Stimulated activated CD8-positive, alpha-beta memory T cell treated with anti-CD3 and anti-CD28 coated beads, Interleukin-12 subunit alpha, Interleukin-12 subunit beta, amount 100 ng/mL, for 1 hour (primary cell): ENCODE data around the gene PNKP.
"Not testable (repeated sequence)": the region's sequence is repeated elsewhere in the genome, so short reads cannot be mapped to it uniquely, and the experiment has no call there.

ENCODE experiments used
- DNase-seq: peaks from one replicate; pipeline ENCODE4 v3.0.0-alpha.2; 2020; ENCODE audit warnings: low read depth

Gene PNKP

GRCh38 chr19:49845414-49845813, 22.0 kb downstream of the PNKP start:
- DNase-seq = no peak

- DNase-seq = no peak
Observed at GRCh38 chr19:49844138-49845095, 23.0 kb downstream of the PNKP start.

DNA sequence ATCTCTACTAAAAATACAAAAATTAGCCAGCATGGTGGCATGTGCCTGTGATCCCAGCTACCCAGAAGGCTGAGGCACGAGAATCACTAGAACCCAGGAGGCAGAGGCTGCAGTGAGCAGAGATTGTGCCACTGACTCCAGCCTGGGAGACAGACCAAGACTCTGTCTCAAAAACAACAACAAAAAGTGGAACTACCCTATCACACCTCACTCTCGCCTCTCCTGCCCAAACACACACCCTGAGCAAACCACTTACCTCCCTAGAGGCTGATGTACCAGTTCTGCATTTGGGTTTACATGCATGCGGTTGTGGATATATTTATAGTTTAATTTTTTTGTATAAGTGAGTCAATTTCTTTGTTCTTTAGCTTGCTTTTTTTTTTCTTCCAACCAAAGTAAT, 24.1 kb downstream of the PNKP start:
- DNase-seq = no peak

DNA sequence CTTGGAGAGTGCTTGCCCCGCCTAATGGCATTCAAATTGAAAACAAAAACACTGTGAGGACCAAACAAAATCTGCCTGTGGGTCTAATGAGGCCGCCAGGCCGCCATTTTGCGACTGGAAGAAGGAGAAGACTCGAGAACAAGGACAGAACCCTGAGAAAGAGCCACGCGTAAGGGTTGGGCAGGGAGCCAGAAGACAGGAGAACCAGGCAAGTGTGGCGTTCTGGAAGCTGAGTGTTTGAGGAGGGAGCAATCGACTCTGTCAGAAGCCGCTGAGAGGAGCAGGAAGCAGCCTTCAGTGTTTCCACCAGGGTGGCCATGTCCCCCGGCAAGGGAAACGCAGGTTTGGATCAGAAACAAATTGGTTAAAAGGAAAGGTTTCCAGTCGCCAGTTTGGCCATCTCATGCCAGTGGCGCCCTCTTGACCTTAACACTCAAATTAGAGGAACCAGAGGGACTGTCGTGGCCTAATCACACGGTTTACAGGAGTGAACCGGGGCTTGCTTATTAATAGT, 26.6 kb downstream of the PNKP start:
- no peak for DNase-seq

DNA sequence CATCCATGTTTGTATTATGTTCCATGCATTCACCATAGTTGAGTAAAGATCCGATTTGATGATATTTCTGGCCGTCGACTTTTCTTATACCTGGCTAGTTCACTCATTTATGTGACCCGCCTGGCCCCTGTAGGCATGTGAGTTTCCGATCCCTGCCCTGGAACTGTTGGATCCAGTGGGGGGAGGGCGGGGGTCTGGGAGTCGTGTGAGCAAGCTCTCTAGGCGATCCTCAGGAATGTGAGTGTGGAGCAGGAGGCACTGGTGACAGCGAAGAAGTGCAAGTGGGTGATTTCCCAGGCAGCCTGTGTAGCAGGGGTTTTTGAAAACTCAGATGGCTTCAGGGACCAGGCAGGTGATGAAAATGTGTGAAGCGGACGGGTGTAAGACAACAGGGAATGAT, 27.1 kb downstream of the PNKP start:
- no peak for DNase-seq

DNA sequence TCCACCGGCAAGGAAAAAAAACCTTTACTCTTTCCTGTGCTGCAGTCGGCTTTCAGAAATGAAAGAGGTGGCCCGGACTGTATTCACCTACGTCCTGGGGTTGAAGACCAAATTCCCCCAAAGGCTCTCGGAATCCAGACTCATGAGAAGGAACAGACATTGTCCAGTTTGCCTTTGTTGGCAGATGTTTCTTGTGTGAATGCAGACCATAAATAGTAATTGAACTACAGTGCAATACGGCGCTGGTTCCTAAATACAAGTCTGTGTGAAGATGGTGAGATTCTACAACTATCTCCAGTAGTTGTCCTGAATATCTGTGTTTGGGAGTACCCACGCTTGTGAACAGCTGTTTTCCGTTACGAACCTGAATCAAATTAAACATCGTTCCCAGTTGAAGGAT, 27.7 kb downstream of the PNKP start:
- DNase-seq = no peak

DNA sequence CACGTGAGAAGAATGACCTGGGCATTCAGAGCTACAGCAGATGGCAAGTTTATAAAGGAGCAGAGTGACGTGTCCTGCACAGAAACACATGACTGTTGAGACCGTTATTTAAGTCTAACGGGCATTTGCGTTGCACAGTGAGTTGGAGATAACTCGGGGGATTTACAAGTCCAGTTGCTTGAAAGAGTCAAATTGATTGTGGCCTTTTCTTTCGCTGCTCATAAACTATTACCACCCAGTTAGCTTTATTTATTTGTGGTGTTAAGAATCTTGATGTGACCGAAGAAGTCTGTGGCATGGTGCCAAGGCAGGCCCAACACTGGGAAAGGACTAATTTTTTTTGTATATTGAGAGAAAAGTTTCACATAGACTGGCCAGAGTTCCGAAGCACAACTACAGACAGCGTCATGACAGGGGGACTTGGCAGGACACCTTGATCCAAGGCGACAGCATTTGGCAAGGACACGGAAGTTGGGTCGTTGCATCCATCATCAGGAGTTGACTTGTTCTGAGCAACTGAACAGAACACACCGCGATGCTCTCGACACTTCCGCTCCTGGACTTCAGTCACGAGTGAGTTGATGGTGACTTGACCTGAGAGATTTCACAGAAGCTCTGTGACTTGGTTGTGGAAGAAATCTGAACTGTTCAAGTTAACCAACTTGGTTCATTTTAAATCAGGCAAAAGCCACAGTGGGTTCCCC, 28.3 kb downstream of the PNKP start:
- DNase-seq = no peak

DNA sequence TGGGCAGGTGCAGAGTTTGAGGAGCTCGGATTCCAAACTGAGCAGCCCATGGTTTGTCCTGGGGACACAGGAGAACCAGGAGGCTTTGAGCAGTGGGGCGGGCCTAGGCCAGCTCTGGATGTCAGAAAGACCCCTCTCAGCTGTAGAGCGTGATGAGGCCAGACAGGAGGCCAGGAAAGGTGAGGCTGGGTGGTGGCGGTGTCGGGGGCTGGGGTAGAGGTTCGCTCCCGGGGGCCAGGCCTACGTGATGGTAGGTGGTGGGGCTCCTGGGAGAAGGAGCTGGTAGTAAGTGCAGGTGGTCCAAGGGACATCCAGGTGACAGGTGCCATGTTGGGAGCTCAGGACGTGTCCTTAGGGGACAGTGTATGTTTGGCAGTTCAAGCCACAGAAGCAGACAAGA, 30.0 kb downstream of the PNKP start:
- no peak for DNase-seq

- no peak for DNase-seq
Observed at GRCh38 chr19:49837009-49837310, 30.4 kb downstream of the PNKP start.

DNA sequence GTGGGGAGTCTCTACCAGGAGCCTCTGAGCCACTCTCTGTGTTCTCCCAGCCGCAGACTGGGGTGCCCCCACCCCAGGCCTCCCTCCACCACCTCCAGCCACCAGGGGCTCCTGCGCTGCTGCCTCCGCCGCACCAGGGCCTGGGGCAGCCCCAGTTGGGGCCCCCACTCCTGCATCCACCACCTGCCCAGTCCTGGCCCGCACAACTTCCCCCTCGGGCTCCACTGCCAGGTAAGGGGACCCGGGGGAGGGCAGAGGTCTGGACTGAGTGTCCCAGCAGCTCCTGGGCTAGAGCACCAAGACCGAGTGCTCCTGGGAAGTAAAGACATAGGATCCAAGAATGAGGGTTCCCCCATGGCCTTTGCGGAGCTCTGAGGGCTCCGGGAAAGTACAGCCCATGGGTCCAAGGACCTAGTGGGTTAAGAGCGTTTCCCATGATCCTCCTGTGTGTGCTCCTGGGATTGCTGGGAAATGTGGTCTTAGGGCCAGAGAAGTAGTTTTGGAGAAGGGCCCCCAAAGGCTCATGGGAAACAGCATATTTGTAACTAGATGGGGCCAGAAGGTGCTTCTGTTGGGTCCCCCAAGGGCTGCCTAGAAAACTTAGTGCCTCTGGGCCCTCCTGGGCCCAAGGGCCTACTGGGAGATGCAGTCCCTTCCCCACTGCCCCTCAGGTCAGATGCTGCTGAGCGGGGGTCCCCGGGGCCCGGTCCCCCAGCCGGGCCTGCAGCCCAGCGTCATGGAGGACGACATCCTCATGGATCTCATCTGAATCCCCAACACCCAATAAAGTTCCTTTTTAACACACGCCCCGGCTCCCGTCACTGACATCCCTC, 31.0 kb downstream of the PNKP start:
- DNase-seq = no peak

DNA sequence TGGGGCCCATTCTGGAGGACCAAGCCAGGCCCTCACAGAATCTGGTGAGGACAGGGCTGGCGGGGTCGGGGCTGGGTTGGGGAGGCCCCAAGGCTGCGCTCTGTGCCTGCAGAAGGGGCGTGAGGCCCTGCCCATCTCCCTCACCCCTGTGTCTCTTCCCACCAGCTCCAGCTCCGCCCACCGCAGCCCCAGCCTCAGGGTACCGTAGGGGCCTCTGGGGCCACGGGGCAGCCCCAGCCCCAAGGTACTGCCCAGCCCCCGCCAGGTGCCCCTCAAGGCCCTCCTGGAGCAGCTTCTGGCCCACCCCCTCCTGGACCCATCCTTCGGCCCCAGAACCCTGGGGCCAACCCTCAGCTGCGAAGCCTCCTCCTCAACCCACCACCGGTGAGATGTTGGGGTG, 31.8 kb downstream of the PNKP start:
- no peak for DNase-seq

GRCh38 chr19:49833599-49833998, 33.8 kb downstream of the PNKP start:
- DNase-seq = no peak

DNA sequence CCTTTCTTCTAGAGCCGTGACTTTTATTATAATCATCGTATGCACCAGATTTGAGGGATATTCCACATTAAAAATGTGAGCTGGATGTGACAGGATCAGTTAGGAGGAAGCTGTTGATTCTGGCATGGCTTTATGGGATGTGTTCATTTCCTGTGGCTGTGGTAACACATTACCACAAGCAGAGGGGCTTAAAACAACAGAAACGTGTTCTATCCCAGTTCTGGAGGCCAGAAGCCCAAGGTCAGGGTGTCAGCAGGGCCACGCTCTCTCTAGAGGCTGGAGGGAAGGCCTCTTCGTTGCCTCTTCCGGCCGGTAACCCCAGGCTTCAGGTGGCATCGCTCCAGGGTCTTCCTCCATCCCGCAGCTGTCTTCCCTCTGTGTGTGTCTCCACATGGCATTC, 34.8 kb downstream of the PNKP start:
- no peak for DNase-seq

GRCh38 chr19:49831592-49831991, 35.8 kb downstream of the PNKP start:
- no peak for DNase-seq

DNA sequence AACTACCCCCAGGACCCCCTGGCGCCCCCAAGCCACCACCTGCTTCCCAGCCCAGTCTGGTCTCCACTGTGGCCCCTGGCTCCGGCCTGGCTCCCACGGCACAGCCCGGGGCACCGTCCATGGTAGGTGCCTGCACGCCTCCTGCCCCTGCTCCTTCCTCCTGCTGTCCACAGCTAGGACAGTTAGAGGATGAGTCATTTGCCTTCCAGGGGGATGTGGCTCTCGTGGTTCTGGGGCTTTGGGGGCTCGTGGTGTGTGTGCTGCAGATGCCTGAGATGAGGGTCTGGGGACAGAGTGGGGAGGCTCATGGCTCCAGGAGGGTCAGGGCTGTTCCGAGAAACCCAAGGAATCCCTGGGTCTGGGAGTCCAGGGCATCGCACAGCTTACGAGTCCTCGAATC, 36.6 kb downstream of the PNKP start:
- no peak for DNase-seq

GRCh38 chr19:49829721-49830120, 37.7 kb downstream of the PNKP start:
- no peak for DNase-seq

GRCh38 chr19:49829200-49829599, 38.2 kb downstream of the PNKP start:
- no peak for DNase-seq

DNA sequence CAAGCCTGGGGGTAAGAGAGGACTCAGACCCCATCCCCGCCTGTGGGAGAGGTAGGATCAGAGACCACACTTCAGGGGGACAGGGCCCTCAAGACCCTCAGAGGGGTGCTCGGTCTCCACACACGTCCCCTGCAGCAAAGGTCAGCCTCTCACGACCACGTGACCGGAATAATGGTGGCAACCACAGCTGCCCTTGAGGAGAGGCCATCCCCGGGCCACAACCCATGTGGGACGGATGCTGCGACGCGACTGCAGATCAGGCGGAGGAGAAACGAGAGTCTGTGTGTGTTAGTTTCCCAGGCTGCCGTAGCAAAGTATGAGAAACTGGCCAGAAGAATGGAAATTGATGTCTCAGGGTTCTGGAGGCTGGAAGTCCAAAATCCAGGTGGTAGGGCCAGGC, 40.3 kb downstream of the PNKP start:
- DNase-seq = no peak

DNA sequence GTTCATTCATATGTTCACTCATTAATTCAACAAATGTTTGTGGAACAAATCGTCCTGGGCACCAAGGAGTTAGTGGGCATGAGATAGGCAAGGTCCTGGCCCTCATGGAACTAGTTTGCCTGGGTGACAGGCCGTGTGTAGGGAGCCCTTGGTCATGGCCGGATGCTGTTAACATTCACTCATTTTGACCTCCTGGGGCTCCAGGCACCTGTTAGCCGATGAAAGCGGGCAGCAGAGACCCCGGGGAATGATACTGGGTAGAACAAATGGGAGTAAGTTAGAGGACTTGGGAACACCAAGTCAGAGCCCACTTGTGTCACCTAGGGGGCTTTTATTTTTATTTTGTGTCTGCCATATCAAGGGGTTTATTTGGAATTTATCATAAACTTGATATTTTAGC, 42.7 kb downstream of the PNKP start:
- DNase-seq = no peak

DNA sequence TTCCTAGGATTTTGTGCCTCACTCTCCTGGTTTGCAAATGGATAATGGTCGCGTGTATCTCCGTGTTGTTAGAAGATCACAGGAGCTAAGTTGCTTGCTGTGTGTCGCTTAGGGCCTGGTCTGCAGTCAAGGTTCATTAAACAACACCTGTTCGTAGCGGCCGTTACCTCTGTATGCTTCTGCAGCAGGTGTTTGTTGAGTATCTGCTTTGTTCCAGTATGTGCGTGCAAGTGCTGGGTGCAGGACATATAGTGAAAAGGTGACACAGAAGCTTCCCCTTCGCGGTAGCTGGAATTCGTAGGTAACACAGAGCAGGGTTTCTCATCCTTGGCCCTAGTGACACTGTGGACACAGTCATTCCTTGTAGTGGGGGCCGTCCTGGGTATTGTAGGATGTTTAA, 43.9 kb downstream of the PNKP start:
- no peak for DNase-seq

GRCh38 chr19:49820125-49820524, 47.3 kb downstream of the PNKP start:
- DNase-seq = no peak

DNA sequence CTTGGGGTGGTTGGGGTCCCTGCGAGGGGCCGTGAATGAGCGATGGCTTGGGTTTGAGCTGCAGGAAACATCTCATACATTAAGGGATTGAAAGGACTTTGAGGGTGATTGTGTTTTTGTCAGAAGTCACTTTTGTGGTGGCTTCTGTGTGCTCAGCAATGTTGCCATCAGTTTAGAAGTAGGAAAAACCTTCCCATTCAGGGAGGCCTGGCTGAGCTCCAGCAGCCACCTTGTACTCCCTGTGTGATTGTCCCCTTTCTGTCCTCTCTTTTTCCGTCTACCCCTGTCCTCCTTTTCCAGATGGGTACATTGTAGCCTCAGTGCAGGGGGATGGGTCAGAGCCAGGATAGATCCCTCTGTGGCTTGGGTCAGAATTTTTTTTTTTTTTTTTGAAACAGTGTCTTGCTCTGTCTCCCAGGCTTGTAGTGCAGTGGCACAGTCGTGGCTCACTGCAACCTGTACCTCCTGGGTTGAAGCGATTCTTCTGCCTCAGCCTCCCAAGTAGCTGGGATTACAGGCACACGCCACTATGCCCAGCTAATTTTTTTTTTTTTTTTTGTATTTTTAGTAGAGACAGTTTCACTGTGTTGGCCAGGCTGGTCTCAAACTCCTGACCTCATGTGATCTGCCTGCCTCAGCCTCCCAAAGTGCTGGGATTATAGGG, 47.8 kb downstream of the PNKP start:
- not testable (repeated sequence) for DNase-seq
